PC-9 (cell line): ENCODE results near the gene ACTR3C.

Experiments used
- CTCF ChIP-seq: fragments of 200-600 bp; sonication (generic); conservative IDR thresholded peaks from 2 replicates; pipeline ENCODE4 v1.6.1; 2017; ENCODE audit warnings: mixed run types, antibody characterized with exemption, mild to moderate bottlenecking, moderate library complexity
- EZH2 ChIP-seq: fragments of 200-600 bp; sonication (generic); IDR thresholded peaks from 2 replicates; pipeline ENCODE4 v1.8.0; 2017; ENCODE audit warnings: antibody characterized with exemption, low read depth

GRCh38 chr7:150308575-150308974 is 14.8 kb downstream of the ACTR3C start:
- TF ChIP-seq CTCF (no peak), EZH2 (no peak)
